H9 (cell line): ENCODE data around the gene ANGPTL8. TPM values are rescaled to one million over a fixed set of nuclear protein-coding genes. Genes with fewer than 3 reads are reported as not detected.
A peak's percentile ranks its signal among the peaks of the same experiment; 100 is the strongest.

Experiments used
- DNase-seq: peaks from one replicate; pipeline ENCODE4 v3.0.0-alpha.2; 2017
- H2AFZ ChIP-seq: one replicate; pipeline ENCODE4 v1.6.1; 2013; ENCODE audit warnings: mild to moderate bottlenecking, low read length, control low read depth, moderate library complexity
- H2AK5ac ChIP-seq: 2 replicates; pipeline ENCODE4 v1.6.1; 2013; ENCODE audit warnings: low read length, control low read depth, mixed read lengths; ENCODE audit not compliant: insufficient read length
- H2BK120ac ChIP-seq: one replicate; pipeline ENCODE4 v1.6.1; 2013; ENCODE audit warnings: low read depth, mild to moderate bottlenecking, low read length, control low read depth, inconsistent platforms; ENCODE audit not compliant: poor library complexity, severe bottlenecking
- H2BK12ac ChIP-seq: 2 replicates; pipeline ENCODE4 v1.6.1; 2013; ENCODE audit warnings: low read length, control low read depth, mixed read lengths, low read depth; ENCODE audit not compliant: insufficient read length
- H2BK15ac ChIP-seq: 2 replicates; pipeline ENCODE4 v1.6.1; 2013; ENCODE audit warnings: low read depth, low read length, control low read depth
- H2BK20ac ChIP-seq: one replicate; pipeline ENCODE4 v1.6.1; 2013; ENCODE audit warnings: low read depth, mild to moderate bottlenecking, low read length, control low read depth, inconsistent platforms; ENCODE audit not compliant: poor library complexity, severe bottlenecking
- H2BK5ac ChIP-seq: 2 replicates; pipeline ENCODE4 v1.6.1; 2013; ENCODE audit warnings: low read length, control low read depth, mixed read lengths; ENCODE audit not compliant: insufficient read length
- H3K14ac ChIP-seq: 2 replicates; pipeline ENCODE4 v1.6.1; 2013; ENCODE audit warnings: low read length, control low read depth; ENCODE audit not compliant: insufficient read depth
- H3K18ac ChIP-seq: 2 replicates; pipeline ENCODE4 v1.6.1; 2013; ENCODE audit warnings: low read depth, mild to moderate bottlenecking, mixed read lengths, low read length, control low read depth; ENCODE audit not compliant: insufficient read length
- H3K23ac ChIP-seq: 2 replicates; pipeline ENCODE4 v1.6.1; 2013; ENCODE audit warnings: low read length, control low read depth, mixed read lengths, low read depth; ENCODE audit not compliant: insufficient read length
- H3K23me2 ChIP-seq: 2 replicates; pipeline ENCODE4 v1.6.1; 2013; ENCODE audit warnings: low read depth, mild to moderate bottlenecking, mixed read lengths, low read length, control low read depth; ENCODE audit not compliant: insufficient read length, poor library complexity, severe bottlenecking
- H3K27ac ChIP-seq: 2 replicates; pipeline ENCODE4 v1.5.1; 2013; ENCODE audit warnings: low read length, control low read depth, mixed read lengths, low read depth; ENCODE audit not compliant: insufficient read length
- H3K27me3 ChIP-seq: 2 replicates; pipeline ENCODE4 v1.6.1; 2013; ENCODE audit warnings: low read length, control low read depth, inconsistent platforms; ENCODE audit not compliant: insufficient read depth
- H3K4ac ChIP-seq: 2 replicates; pipeline ENCODE4 v1.6.1; 2013; ENCODE audit warnings: low read depth, mild to moderate bottlenecking, control low read depth, inconsistent platforms, low read length, moderate library complexity
- H3K4me1 ChIP-seq: 2 replicates; pipeline ENCODE4 v1.6.1; 2013; ENCODE audit warnings: low read length, control low read depth, inconsistent platforms; ENCODE audit not compliant: insufficient read depth
- H3K4me2 ChIP-seq: 2 replicates; pipeline ENCODE4 v1.6.1; 2013; ENCODE audit warnings: low read length, control low read depth, mixed read lengths; ENCODE audit not compliant: insufficient read length, insufficient read depth
- H3K56ac ChIP-seq: 2 replicates; pipeline ENCODE4 v1.6.1; 2013; ENCODE audit warnings: low read depth, mild to moderate bottlenecking, mixed read lengths, low read length, control low read depth; ENCODE audit not compliant: insufficient read length
- H3K79me1 ChIP-seq: 2 replicates; pipeline ENCODE4 v1.6.1; 2013; ENCODE audit warnings: low read depth, mild to moderate bottlenecking, moderate library complexity, low read length, control low read depth, inconsistent platforms; ENCODE audit not compliant: insufficient read depth, poor library complexity, severe bottlenecking
- H3K79me2 ChIP-seq: 2 replicates; pipeline ENCODE4 v1.6.1; 2013; ENCODE audit warnings: low read length, control low read depth, inconsistent platforms; ENCODE audit not compliant: insufficient read depth
- H3K9ac ChIP-seq: 2 replicates; pipeline ENCODE4 v1.6.1; 2013; ENCODE audit warnings: low read length, control low read depth, mixed read lengths; ENCODE audit not compliant: insufficient read length; ENCODE audit errors: extremely low read depth
- H3K9me3 ChIP-seq: one replicate; pipeline ENCODE4 v1.6.1; 2013; ENCODE audit warnings: low read depth, low read length, inconsistent platforms; ENCODE audit not compliant: control insufficient read depth
- H3T11ph ChIP-seq: one replicate; pipeline ENCODE4 v1.6.1; 2013; ENCODE audit warnings: mild to moderate bottlenecking, low read length, control low read depth, inconsistent platforms
- H4K20me1 ChIP-seq: one replicate; pipeline ENCODE4 v1.6.1; 2013; ENCODE audit not compliant: control insufficient read depth, insufficient read length, insufficient read depth
- H4K5ac ChIP-seq: 2 replicates; pipeline ENCODE4 v1.6.1; 2013; ENCODE audit warnings: low read depth, mild to moderate bottlenecking, mixed read lengths, low read length, control low read depth; ENCODE audit not compliant: insufficient read length
- H4K8ac ChIP-seq: replicated peaks from 2 replicates; pipeline ENCODE4 v1.6.1; 2013; ENCODE audit warnings: low read length, control low read depth, mixed read lengths, low read depth; ENCODE audit not compliant: insufficient read length
- H4K91ac ChIP-seq: 2 replicates; pipeline ENCODE4 v1.6.1; 2013; ENCODE audit warnings: low read depth, mild to moderate bottlenecking, moderate library complexity, mixed read lengths, low read length, control low read depth; ENCODE audit not compliant: insufficient read length
- H3K27ac Mint-ChIP-seq, 3 experiments: 2 replicates in 2 of 3; 3 replicates in 1 of 3; pipeline ENCODE4 v1.8.0; 2020 to 2021; ENCODE audit warnings: mixed read lengths in 3 of 3, mild to moderate bottlenecking in 1 of 3, moderate library complexity in 1 of 3
- H3K27me3 Mint-ChIP-seq: 2 replicates; pipeline ENCODE4 v1.8.0; 2021; ENCODE audit warnings: low read depth, mild to moderate bottlenecking, moderate library complexity, mixed read lengths
- H3K36me3 Mint-ChIP-seq, 3 experiments: 2 replicates in 2 of 3; 3 replicates in 1 of 3; pipeline ENCODE4 v1.8.0; 2020 to 2021; ENCODE audit warnings: low read depth in 3 of 3, mixed read lengths in 3 of 3; ENCODE audit not compliant: insufficient read depth in 1 of 3
- H3K4me1 Mint-ChIP-seq, 2 experiments: 2 replicates each; pipeline ENCODE4 v1.8.0; 2020; ENCODE audit warnings: mixed read lengths in 2 of 2
- H3K4me3 Mint-ChIP-seq, 2 experiments: 2 replicates in 1 of 2; 3 replicates in 1 of 2; pipeline ENCODE4 v1.8.0; 2020 to 2021; ENCODE audit warnings: mild to moderate bottlenecking in 2 of 2, mixed read lengths in 2 of 2, moderate library complexity in 1 of 2
- H3K9me3 Mint-ChIP-seq, 2 experiments: 2 replicates in 1 of 2; 3 replicates in 1 of 2; pipeline ENCODE4 v1.8.0; 2020; ENCODE audit warnings: mild to moderate bottlenecking in 2 of 2, mixed read lengths in 2 of 2, moderate library complexity in 1 of 2
- CTCF ChIP-seq: fragments of 200-600 bp; sonication (generic); conservative IDR thresholded peaks from 3 replicates; pipeline ENCODE4 v1.8.0; 2021; ENCODE audit warnings: antibody characterized with exemption, mild to moderate bottlenecking
- WGBS: extraction: QIAGEN DNeasy Blood & Tissue Kit; methylation state at CpG from one replicate; pipeline ENCODE4 v1.1.7; 2013; ENCODE audit warnings: missing lambda C conversion rate, low lambda C conversion rate, mixed read lengths; ENCODE audit not compliant: insufficient read length; ENCODE audit errors: extremely low coverage; 5-methylcytosine and 5-hydroxymethylcytosine counted together
- total RNA-seq: library from RNA; stranded (reverse); gene quantifications from 2 replicates; pipeline ENCODE4 v1.2.1, GENCODE V29; 2021

ANGPTL8 gene
- total RNA-seq, 1 experiment from 2014 or later, result not detected

DNA sequence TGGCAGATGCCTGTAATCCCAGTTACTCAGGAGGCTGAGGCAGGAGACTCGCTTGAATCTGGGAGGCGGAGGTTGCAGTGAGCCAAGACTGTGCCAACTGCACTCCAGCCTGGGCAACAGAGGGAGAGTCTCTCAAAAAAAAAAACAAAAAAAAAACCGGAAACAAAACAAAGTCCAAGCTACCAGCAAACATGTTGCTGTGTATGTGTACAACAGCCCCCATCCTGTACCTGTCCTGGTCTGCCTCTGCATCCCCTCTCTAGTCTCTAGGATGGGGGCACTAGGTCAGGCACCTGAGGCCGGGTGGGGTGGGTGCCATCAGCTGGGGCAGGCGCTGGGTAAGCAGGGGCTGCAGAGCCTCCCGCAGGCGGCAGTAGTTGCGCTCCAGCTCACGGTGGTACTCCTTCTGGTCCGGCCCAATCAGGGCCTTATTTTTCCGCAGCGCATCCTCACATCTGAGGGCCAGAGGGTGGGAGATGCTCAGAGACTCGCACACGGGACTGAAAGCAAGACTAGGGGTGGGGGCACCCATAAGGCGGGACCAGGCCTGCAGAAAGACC lies 39.3 kb upstream of the ANGPTL8 start:
- no peak for TF ChIP-seq CTCF
- H4K5ac ChIP-seq, result no peak overlapping the region
- no peaks in the 10 kb centered on the region for H3K27me3 ChIP-seq
- no peak overlapping the region for H2BK120ac ChIP-seq
- no peak overlapping the region for H3K18ac ChIP-seq
- H2BK15ac ChIP-seq, result no peak overlapping the region
- no peak overlapping the region for H3K4ac ChIP-seq
- WGBS, result no CpG with 5 or more reads among the region's 15 CpGs
- H3K9me3 ChIP-seq, result no peaks in the 10 kb centered on the region
- peaks cover 4% of the 10 kb centered on the region for H3K23me2 ChIP-seq
- Mint-ChIP-seq H3K4me3 (no peak overlapping the region), H3K27ac (peak overlapping the region in 1 of 3 experiments; percentile 41; a peak in 2 of 7 replicates), H3K27me3 (peaks cover 2% of the 10 kb centered on the region; the same call in 1 of the 2 replicates), H3K36me3 (peaks cover 3 to 25% (median 12%) of the 10 kb centered on the region in 3 experiments; a peak in 5 of 7 replicates), H3K4me1 (peaks cover 9 to 20% of the 10 kb centered on the region in 2 experiments), H3K9me3 (no peaks in the 10 kb centered on the region)
- H3K4me2 ChIP-seq, result no peak overlapping the region
- H3K79me1 ChIP-seq, result no peaks in the 10 kb centered on the region
- no peaks in the 10 kb centered on the region for H4K20me1 ChIP-seq
- no peak overlapping the region for H4K8ac ChIP-seq
- H3K4me1 ChIP-seq, result no peaks in the 10 kb centered on the region; the same call in 1 of the 2 replicates
- H3K23ac ChIP-seq, result no peak overlapping the region
- H3T11ph ChIP-seq, result no peak overlapping the region
- no peak overlapping the region for H3K9ac ChIP-seq
- H3K79me2 ChIP-seq, result no peaks in the 10 kb centered on the region
- H2BK5ac ChIP-seq, result no peak overlapping the region
- no peak overlapping the region for H3K27ac ChIP-seq
- no peak overlapping the region for H4K91ac ChIP-seq
- no peak overlapping the region for H2BK20ac ChIP-seq
- H3K14ac ChIP-seq, result no peak overlapping the region
- H3K56ac ChIP-seq, result no peak overlapping the region
- H2BK12ac ChIP-seq, result no peak overlapping the region
- no peak overlapping the region for H2AK5ac ChIP-seq
- no peak overlapping the region for H2AFZ ChIP-seq
- no peak for DNase-seq
